ENCODE data around the gene PEF1.

PEF1 gene

GRCh38 chr1:31647106-31647505 lies 2.4 kb upstream of the PEF1 start:
- H2AFZ ChIP-seq (ENCODE audit: low read length) = no peak overlapping the region
- no peaks in the 10 kb centered on the region for H3K36me3 ChIP-seq (replicated peaks; ENCODE audit: insufficient read depth, low read length)
- peaks cover 10% of the 10 kb centered on the region; the same call in 1 of the 2 replicates for H3K27me3 ChIP-seq (replicated peaks; ENCODE audit: insufficient read depth, low read length)
- H3K27ac ChIP-seq (ENCODE audit: low read length) = no peak overlapping the region
- no peaks in the 10 kb centered on the region for H3K9me3 ChIP-seq (replicated peaks; ENCODE audit: insufficient read depth, low read length)
- no peaks in the 10 kb centered on the region for H3F3A ChIP-seq (ENCODE audit: insufficient read depth, low read length)
- no peak for DNase-seq
- peaks cover 7% of the 10 kb centered on the region for H3K4me1 ChIP-seq (ENCODE audit: low read length)
- H3K79me2 ChIP-seq (ENCODE audit: low read length) = peaks cover 25% of the 10 kb centered on the region
- H3K4me3 ChIP-seq (ENCODE audit: low read length) = no peak overlapping the region
- no peak overlapping the region for H3K9ac ChIP-seq (ENCODE audit: low read length)
- H3K9me2 ChIP-seq (replicated peaks; ENCODE audit: insufficient read depth, low read length) = no peaks in the 10 kb centered on the region
- no peak overlapping the region for H3K4me2 ChIP-seq (ENCODE audit: low read depth, low read length)
- no peaks in the 10 kb centered on the region for H4K20me1 ChIP-seq (ENCODE audit: insufficient read depth, low read length)
- TF ChIP-seq EZH2 (optimal IDR thresholded peaks at IDR 0.05; ENCODE audit: low read depth, low read length) (no peak), CTCF (IDR thresholded peaks at IDR 0.05; ENCODE audit: low read length) (no peak), EZH2phosphoT487 (IDR thresholded peaks at IDR 0.05; ENCODE audit: low read length) (no peak)

DNA sequence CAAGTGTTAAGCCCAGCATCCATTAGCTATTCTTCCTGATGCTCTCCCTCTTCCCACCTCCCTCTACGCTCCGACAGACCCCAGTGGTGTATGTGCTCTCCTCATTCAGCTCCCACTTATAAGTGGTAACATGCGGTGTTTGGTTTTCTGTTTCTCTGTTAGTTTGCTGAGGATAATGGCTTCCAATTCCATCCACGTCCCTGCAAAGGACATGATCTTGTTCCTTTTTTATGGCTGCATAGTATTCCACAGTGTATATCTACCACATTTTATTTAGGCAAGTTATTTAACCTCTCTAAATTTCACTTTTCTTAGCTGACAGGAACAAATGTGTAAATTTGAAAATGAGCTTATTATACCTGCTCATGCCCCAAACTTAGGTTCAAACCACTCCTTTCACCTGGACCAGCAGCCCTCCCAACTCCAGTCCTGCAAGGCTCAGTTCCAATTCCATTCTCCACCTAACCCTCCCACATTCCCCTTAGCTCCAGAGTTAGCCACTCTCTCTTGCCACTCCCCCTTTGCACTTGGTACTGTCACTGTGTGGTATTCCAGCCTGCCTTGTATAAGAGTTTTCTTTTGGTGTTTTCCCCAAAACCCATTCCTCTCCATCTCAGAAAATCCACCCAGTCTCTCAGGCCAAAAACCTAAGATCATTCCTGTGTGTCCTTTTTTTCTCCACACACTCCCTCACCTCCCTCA lies 1.7 kb upstream of the PEF1 start:
- H3K9me3 ChIP-seq (replicated peaks; ENCODE audit: insufficient read depth, low read length) = no peaks in the 10 kb centered on the region
- no peaks in the 10 kb centered on the region for H3F3A ChIP-seq (ENCODE audit: insufficient read depth, low read length)
- no peaks in the 10 kb centered on the region for H3K36me3 ChIP-seq (replicated peaks; ENCODE audit: insufficient read depth, low read length)
- no peak for TF ChIP-seq CTCF (IDR thresholded peaks at IDR 0.05; ENCODE audit: low read length)
- TF ChIP-seq EZH2phosphoT487 (IDR thresholded peaks at IDR 0.05; ENCODE audit: low read length) = no peak
- no peaks in the 10 kb centered on the region for H3K9me2 ChIP-seq (replicated peaks; ENCODE audit: insufficient read depth, low read length)
- no peak overlapping the region for H3K4me3 ChIP-seq (ENCODE audit: low read length)
- peaks cover 7% of the 10 kb centered on the region; the same call in 1 of the 2 replicates for H3K27me3 ChIP-seq (replicated peaks; ENCODE audit: insufficient read depth, low read length)
- peaks cover 29% of the 10 kb centered on the region for H3K79me2 ChIP-seq (ENCODE audit: low read length)
- H2AFZ ChIP-seq (ENCODE audit: low read length) = no peak overlapping the region
- no peak overlapping the region for H3K9ac ChIP-seq (ENCODE audit: low read length)
- no peak for DNase-seq
- peaks cover 7% of the 10 kb centered on the region for H3K4me1 ChIP-seq (ENCODE audit: low read length)
- H3K27ac ChIP-seq (ENCODE audit: low read length) = no peak overlapping the region
- no peaks in the 10 kb centered on the region for H4K20me1 ChIP-seq (ENCODE audit: insufficient read depth, low read length)
- no peak overlapping the region for H3K4me2 ChIP-seq (ENCODE audit: low read depth, low read length)

- no peaks in the 10 kb centered on the region for H4K20me1 ChIP-seq (ENCODE audit: insufficient read depth, low read length)
- H3K36me3 ChIP-seq (replicated peaks; ENCODE audit: insufficient read depth, low read length) = no peaks in the 10 kb centered on the region
- H3K4me3 ChIP-seq (ENCODE audit: low read length) = peak overlapping the region; percentile 97
- no peak for DNase-seq
- no peaks in the 10 kb centered on the region for H3F3A ChIP-seq (ENCODE audit: insufficient read depth, low read length)
- H3K9ac ChIP-seq (ENCODE audit: low read length) = peak overlapping the region; percentile 96
- peak overlapping the region; percentile 80 for H3K4me2 ChIP-seq (ENCODE audit: low read depth, low read length)
- no peaks in the 10 kb centered on the region for H3K9me3 ChIP-seq (replicated peaks; ENCODE audit: insufficient read depth, low read length)
- no peaks in the 10 kb centered on the region for H3K27me3 ChIP-seq (replicated peaks; ENCODE audit: insufficient read depth, low read length)
- peak overlapping the region; percentile 57 for H2AFZ ChIP-seq (ENCODE audit: low read length)
- H3K27ac ChIP-seq (ENCODE audit: low read length) = peak overlapping the region; percentile 71; the same call in 1 of the 2 replicates
- H3K9me2 ChIP-seq (replicated peaks; ENCODE audit: insufficient read depth, low read length) = no peaks in the 10 kb centered on the region
- peaks cover 7% of the 10 kb centered on the region for H3K4me1 ChIP-seq (ENCODE audit: low read length)
- TF ChIP-seq EZH2phosphoT487 (IDR thresholded peaks at IDR 0.05; ENCODE audit: low read length) (no peak), CTCF (IDR thresholded peaks at IDR 0.05; ENCODE audit: low read length) (no peak), EZH2 (optimal IDR thresholded peaks at IDR 0.05; ENCODE audit: low read depth, low read length) (no peak)
- peaks cover 41% of the 10 kb centered on the region for H3K79me2 ChIP-seq (ENCODE audit: low read length)
Measured at GRCh38 chr1:31645274-31645568, 545 bp upstream of the PEF1 start.
